Epithelial cell of esophagus (primary cell): Measurements from ENCODE around the gene YBX2.
"Not testable (repeated sequence)": the region's sequence is repeated elsewhere in the genome, so short reads cannot be mapped to it uniquely, and the experiment has no call there.

Experiments used
- DNase-seq: peaks from one replicate; pipeline ENCODE4 v3.0.0; 2010; ENCODE audit warnings: low read depth
- H3K4me3 ChIP-seq: 2 replicates; pipeline ENCODE4 v1.5.1; 2011; ENCODE audit warnings: mild to moderate bottlenecking, low read length, control low read depth
- TF ChIP-seq, protein P1 (sequence below): IDR thresholded peaks from 2 replicates; pipeline ENCODE4 v1.5.1; 2011; ENCODE audit warnings: low read depth, mild to moderate bottlenecking, low read length, control low read depth, inconsistent platforms; ENCODE audit not compliant: insufficient read depth; ENCODE audit errors: missing control alignments

YBX2 gene

GRCh38 chr17:7249214-7249613, 45.2 kb downstream of the YBX2 start:
- H3K4me3 ChIP-seq: no peak overlapping the region
- DNase-seq: no peak
- TF ChIP-seq, protein P1, sequence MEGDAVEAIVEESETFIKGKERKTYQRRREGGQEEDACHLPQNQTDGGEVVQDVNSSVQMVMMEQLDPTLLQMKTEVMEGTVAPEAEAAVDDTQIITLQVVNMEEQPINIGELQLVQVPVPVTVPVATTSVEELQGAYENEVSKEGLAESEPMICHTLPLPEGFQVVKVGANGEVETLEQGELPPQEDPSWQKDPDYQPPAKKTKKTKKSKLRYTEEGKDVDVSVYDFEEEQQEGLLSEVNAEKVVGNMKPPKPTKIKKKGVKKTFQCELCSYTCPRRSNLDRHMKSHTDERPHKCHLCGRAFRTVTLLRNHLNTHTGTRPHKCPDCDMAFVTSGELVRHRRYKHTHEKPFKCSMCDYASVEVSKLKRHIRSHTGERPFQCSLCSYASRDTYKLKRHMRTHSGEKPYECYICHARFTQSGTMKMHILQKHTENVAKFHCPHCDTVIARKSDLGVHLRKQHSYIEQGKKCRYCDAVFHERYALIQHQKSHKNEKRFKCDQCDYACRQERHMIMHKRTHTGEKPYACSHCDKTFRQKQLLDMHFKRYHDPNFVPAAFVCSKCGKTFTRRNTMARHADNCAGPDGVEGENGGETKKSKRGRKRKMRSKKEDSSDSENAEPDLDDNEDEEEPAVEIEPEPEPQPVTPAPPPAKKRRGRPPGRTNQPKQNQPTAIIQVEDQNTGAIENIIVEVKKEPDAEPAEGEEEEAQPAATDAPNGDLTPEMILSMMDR: no peak

DNA sequence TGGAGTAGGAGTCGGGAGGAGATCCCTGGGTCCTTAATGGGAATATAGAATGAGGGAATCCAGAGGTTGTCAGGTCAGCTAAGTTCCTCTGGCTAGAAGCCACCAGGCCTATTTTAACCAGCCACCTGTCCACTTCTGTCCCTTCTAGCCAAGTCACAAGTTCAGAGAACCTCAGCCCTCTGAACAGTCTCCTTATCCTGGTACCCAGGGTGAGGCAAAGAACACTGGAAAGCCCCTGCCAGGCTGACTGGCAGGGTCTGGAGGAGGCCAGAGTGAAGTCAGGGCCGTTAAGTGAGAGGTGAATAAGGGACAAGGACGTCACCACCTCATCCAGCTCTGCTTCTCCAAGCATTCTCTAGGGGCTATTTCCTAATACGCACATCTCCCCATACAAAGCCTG, 45.6 kb downstream of the YBX2 start:
- H3K4me3 ChIP-seq: no peak overlapping the region
- no peak for DNase-seq
- TF ChIP-seq, protein P1: no peak

GRCh38 chr17:7246779-7247178, 47.7 kb downstream of the YBX2 start:
- TF ChIP-seq, protein P1: no peak
- DNase-seq: no peak

GRCh38 chr17:7243838-7244237, 50.6 kb downstream of the YBX2 start:
- DNase-seq, H3K4me3 ChIP-seq: not testable (repeated sequence)

More at GRCh38 chr17:7246779-7247178, 47.7 kb downstream of the YBX2 start:
- H3K4me3 ChIP-seq: no peak overlapping the region

DNA sequence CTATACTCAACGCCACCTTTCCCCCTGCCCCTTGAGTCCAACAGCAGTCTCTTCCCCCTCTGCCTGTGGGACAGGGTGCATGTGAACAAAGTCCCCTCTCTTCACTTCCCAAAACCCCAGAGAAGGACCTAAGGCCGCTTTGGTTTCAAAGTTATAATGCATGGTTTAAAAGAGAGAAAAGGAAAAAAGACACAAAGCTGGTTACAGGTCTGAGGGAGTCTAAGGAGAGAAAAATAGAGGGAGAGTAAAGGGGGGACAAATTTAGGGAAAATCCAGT, 51.0 kb downstream of the YBX2 start:
- peak overlapping the region; percentile 96 for H3K4me3 ChIP-seq
- TF ChIP-seq, protein P1: no peak
- no peak for DNase-seq

DNA sequence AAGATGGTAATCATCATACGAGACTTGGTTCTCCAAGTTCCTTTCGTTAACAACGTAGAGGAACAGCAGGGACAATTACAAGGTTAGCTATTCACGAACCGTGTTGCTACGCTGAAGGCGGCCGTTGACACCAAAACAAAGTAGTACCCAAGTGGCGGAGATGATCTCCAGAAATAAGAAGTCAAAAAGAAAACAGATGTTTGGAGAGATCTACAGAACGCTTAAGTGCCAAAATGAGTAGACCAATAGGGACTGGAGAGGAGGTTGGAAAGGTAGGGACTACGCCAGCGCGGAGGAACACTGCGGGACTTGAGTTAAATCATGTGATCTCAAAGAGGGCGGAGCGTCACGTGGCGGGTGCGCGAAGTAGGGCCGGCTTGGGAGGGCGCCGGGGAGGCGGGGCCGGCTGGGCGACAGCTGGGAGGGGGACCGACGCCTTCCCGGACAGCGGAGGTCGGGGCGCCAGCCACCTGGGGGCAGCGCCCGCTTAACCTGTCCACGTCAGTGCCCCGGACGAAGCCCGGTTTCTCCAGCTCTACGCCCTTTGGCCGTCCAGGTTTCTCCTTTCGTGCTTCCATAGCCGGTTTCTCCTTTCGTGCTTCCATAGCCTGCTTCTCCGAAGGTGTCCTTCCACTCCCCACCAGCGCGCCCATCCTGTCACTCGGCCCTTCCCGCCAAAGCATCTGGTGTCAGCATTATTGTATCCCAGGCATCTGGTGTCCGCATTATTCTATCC, 51.6 kb downstream of the YBX2 start:
- peak; percentile 95 for DNase-seq
- TF ChIP-seq, protein P1: no peak
- H3K4me3 ChIP-seq: peak overlapping the region; percentile 96

- peak within 1 kb of the TSS; percentile 96 for H3K4me3 ChIP-seq
- TF ChIP-seq, protein P1: no peak
- DNase-seq: peak; percentile 89
Observed at GRCh38 chr17:7241783-7242716, 52.4 kb downstream of the YBX2 start, which contains the start of gene GABARAP. GABARAP (minus strand) TSS chr17:7242449; CDS start chr17:7242330, 119 bp downstream.
